Neural progenitor cell (in vitro differentiated cells): ENCODE measurements around the gene SREBF1. TPM values are rescaled to one million over a fixed set of nuclear protein-coding genes. Genes with fewer than 3 reads are reported as not detected.

ENCODE experiments used
- DNase-seq: peaks from one replicate; pipeline ENCODE4 v3.0.0-alpha.2; 2016; ENCODE audit warnings: low spot score
- H2AFZ ChIP-seq: fragments of 200-600 bp; sonication (generic); replicated peaks from 2 replicates; pipeline ENCODE4 v1.6.1; 2016; ENCODE audit warnings: antibody characterized with exemption
- H3F3A ChIP-seq: fragments of 200-600 bp; sonication (generic); 2 replicates; pipeline ENCODE4 v1.6.1; 2016; ENCODE audit warnings: antibody characterized with exemption, low read depth
- H3K27ac ChIP-seq: fragments of 200-600 bp; sonication (generic); 2 replicates; pipeline ENCODE4 v1.5.1; 2016; ENCODE audit warnings: mild to moderate bottlenecking
- H3K27me3 ChIP-seq: fragments of 200-600 bp; sonication (generic); 2 replicates; pipeline ENCODE4 v1.6.1; 2016; ENCODE audit warnings: mild to moderate bottlenecking, moderate library complexity
- H3K36me3 ChIP-seq: fragments of 200-600 bp; sonication (generic); 2 replicates; pipeline ENCODE4 v1.5.1; 2016
- H3K4me1 ChIP-seq: fragments of 200-600 bp; sonication (generic); 2 replicates; pipeline ENCODE4 v1.6.1; 2016; ENCODE audit warnings: mixed run types
- H3K4me2 ChIP-seq: fragments of 200-600 bp; sonication (generic); 2 replicates; pipeline ENCODE4 v1.6.1; 2016
- H3K4me3 ChIP-seq: fragments of 200-600 bp; sonication (generic); 2 replicates; pipeline ENCODE4 v1.5.1; 2016
- H3K79me2 ChIP-seq: fragments of 200-600 bp; sonication (generic); 2 replicates; pipeline ENCODE4 v1.6.1; 2016; ENCODE audit warnings: low read depth
- H3K9ac ChIP-seq: fragments of 200-600 bp; sonication (generic); 2 replicates; pipeline ENCODE4 v1.6.1; 2016
- H3K9me3 ChIP-seq: fragments of 200-600 bp; sonication (generic); 2 replicates; pipeline ENCODE4 v1.5.1; 2016; ENCODE audit warnings: low read depth
- H4K20me1 ChIP-seq: fragments of 200-600 bp; sonication (generic); 2 replicates; pipeline ENCODE4 v1.6.1; 2016; ENCODE audit warnings: low read depth
- H3K27ac Mint-ChIP-seq: 3 replicates; pipeline ENCODE4 v1.8.0; 2021; ENCODE audit warnings: mixed read lengths
- H3K27me3 Mint-ChIP-seq: 2 replicates; pipeline ENCODE4 v1.8.0; 2022; ENCODE audit warnings: low read depth, mild to moderate bottlenecking, inconsistent platforms, moderate library complexity, mixed read lengths; ENCODE audit not compliant: insufficient read depth
- H3K36me3 Mint-ChIP-seq: 3 replicates; pipeline ENCODE4 v1.8.0; 2021; ENCODE audit warnings: mixed read lengths
- H3K4me1 Mint-ChIP-seq: 3 replicates; pipeline ENCODE4 v1.8.0; 2021; ENCODE audit warnings: mixed read lengths
- H3K4me3 Mint-ChIP-seq: 3 replicates; pipeline ENCODE4 v1.8.0; 2021; ENCODE audit warnings: mild to moderate bottlenecking, moderate library complexity, mixed read lengths
- H3K9me3 Mint-ChIP-seq: 3 replicates; pipeline ENCODE4 v1.8.0; 2020; ENCODE audit warnings: mixed read lengths
- CTCF ChIP-seq: fragments of 200-600 bp; sonication (generic); IDR thresholded peaks from 2 replicates; pipeline ENCODE4 v1.5.1; 2017; ENCODE audit warnings: antibody characterized with exemption, mild to moderate bottlenecking
- EZH2 ChIP-seq: fragments of 200-600 bp; sonication (generic); IDR thresholded peaks from 2 replicates; pipeline ENCODE4 v1.6.1; 2017; ENCODE audit warnings: antibody characterized with exemption, mild to moderate bottlenecking, moderate library complexity
- EZH2phosphoT487 ChIP-seq: fragments of 200-600 bp; sonication (generic); IDR thresholded peaks from 2 replicates; pipeline ENCODE4 v1.6.1; 2017; ENCODE audit warnings: antibody characterized with exemption
- total RNA-seq: library from RNA; depleted of rRNA; stranded (reverse); fragments of >200 nt; gene quantifications from 2 replicates; pipeline ENCODE4 v1.2.3, GENCODE V29; 2015; ENCODE audit warnings: low replicate concordance

The SREBF1 gene
- total RNA-seq, 1 donor from 2014 or later, result 12.7 TPM

- no peak overlapping the region for H3K27ac Mint-ChIP-seq
- H3K4me1 Mint-ChIP-seq, result peaks cover 41% of the 10 kb centered on the region
- H3K36me3 ChIP-seq, result no peaks in the 10 kb centered on the region
- H3K79me2 ChIP-seq, result no peaks in the 10 kb centered on the region
- H3K27me3 Mint-ChIP-seq, result peaks cover 6% of the 10 kb centered on the region
- peaks cover 11% of the 10 kb centered on the region for H3K36me3 Mint-ChIP-seq
- peaks cover 33% of the 10 kb centered on the region for H3F3A ChIP-seq
- H3K4me2 ChIP-seq, result no peak overlapping the region
- no peak overlapping the region for H3K4me3 Mint-ChIP-seq
- H3K4me1 ChIP-seq, result peaks cover 20% of the 10 kb centered on the region
- no peak overlapping the region for H2AFZ ChIP-seq
- no peak for TF ChIP-seq EZH2
- no peak for TF ChIP-seq CTCF
- H3K27ac ChIP-seq, result no peak overlapping the region
- no peak overlapping the region for H3K4me3 ChIP-seq
- H3K9ac ChIP-seq, result no peak overlapping the region
- peaks cover 9% of the 10 kb centered on the region for H3K27me3 ChIP-seq
- DNase-seq, result no peak
- H3K9me3 Mint-ChIP-seq, result no peaks in the 10 kb centered on the region
- peaks cover 69% of the 10 kb centered on the region for H4K20me1 ChIP-seq
- H3K9me3 ChIP-seq, result no peaks in the 10 kb centered on the region
Observed at GRCh38 chr17:17815062-17815406, 21.8 kb downstream of the SREBF1 start.

GRCh38 chr17:17814162-17815061, 22.4 kb downstream of the SREBF1 start:
- Mint-ChIP-seq H3K27me3 (peaks cover 8% of the 10 kb centered on the region), H3K9me3 (no peaks in the 10 kb centered on the region), H3K4me1 (peaks cover 36% of the 10 kb centered on the region), H3K27ac (no peak overlapping the region), H3K36me3 (peaks cover 10% of the 10 kb centered on the region), H3K4me3 (no peak overlapping the region)
- H2AFZ ChIP-seq, result no peak overlapping the region
- H3K4me3 ChIP-seq, result no peak overlapping the region
- H3K4me1 ChIP-seq, result peaks cover 22% of the 10 kb centered on the region
- no peak for TF ChIP-seq CTCF
- no peak overlapping the region for H3K9ac ChIP-seq
- H3K36me3 ChIP-seq, result no peaks in the 10 kb centered on the region
- H3K9me3 ChIP-seq, result no peaks in the 10 kb centered on the region
- peaks cover 72% of the 10 kb centered on the region for H4K20me1 ChIP-seq
- no peak for DNase-seq
- H3F3A ChIP-seq, result peaks cover 34% of the 10 kb centered on the region
- H3K4me2 ChIP-seq, result no peak overlapping the region
- no peak overlapping the region for H3K27ac ChIP-seq
- peaks cover 16% of the 10 kb centered on the region for H3K27me3 ChIP-seq
- no peaks in the 10 kb centered on the region for H3K79me2 ChIP-seq

- Histone ChIP-seq H3K27me3 (peaks cover 23% of the 10 kb centered on the region), H3K4me1 (peaks cover 29% of the 10 kb centered on the region), H3K9me3 (no peaks in the 10 kb centered on the region), H2AFZ (no peak overlapping the region), H3K36me3 (no peaks in the 10 kb centered on the region), H3K4me2 (no peak overlapping the region), H4K20me1 (peaks cover 78% of the 10 kb centered on the region), H3K9ac (no peak overlapping the region), H3F3A (peaks cover 40% of the 10 kb centered on the region), H3K79me2 (no peaks in the 10 kb centered on the region), H3K4me3 (no peak overlapping the region), H3K27ac (no peak overlapping the region)
- TF ChIP-seq EZH2, result no peak
- TF ChIP-seq CTCF, result no peak
- TF ChIP-seq EZH2phosphoT487, result no peak
- peaks cover 9% of the 10 kb centered on the region for H3K27me3 Mint-ChIP-seq
- no peak overlapping the region for H3K4me3 Mint-ChIP-seq
- peaks cover 39% of the 10 kb centered on the region for H3K4me1 Mint-ChIP-seq
- no peaks in the 10 kb centered on the region for H3K9me3 Mint-ChIP-seq
- H3K27ac Mint-ChIP-seq, result no peak overlapping the region
- peaks cover 8% of the 10 kb centered on the region for H3K36me3 Mint-ChIP-seq
- DNase-seq, result no peak
Observed at GRCh38 chr17:17813725-17814095, 23.1 kb downstream of the SREBF1 start.
